Kasumi-1 (cell line): ENCODE results near the gene ZYX.

ENCODE experiments used
- DNase-seq, 2 experiments: peaks; one replicate each; lab custom pipeline; 2025; lab: John Stamatoyannopoulos, UW

The ZYX gene

DNA sequence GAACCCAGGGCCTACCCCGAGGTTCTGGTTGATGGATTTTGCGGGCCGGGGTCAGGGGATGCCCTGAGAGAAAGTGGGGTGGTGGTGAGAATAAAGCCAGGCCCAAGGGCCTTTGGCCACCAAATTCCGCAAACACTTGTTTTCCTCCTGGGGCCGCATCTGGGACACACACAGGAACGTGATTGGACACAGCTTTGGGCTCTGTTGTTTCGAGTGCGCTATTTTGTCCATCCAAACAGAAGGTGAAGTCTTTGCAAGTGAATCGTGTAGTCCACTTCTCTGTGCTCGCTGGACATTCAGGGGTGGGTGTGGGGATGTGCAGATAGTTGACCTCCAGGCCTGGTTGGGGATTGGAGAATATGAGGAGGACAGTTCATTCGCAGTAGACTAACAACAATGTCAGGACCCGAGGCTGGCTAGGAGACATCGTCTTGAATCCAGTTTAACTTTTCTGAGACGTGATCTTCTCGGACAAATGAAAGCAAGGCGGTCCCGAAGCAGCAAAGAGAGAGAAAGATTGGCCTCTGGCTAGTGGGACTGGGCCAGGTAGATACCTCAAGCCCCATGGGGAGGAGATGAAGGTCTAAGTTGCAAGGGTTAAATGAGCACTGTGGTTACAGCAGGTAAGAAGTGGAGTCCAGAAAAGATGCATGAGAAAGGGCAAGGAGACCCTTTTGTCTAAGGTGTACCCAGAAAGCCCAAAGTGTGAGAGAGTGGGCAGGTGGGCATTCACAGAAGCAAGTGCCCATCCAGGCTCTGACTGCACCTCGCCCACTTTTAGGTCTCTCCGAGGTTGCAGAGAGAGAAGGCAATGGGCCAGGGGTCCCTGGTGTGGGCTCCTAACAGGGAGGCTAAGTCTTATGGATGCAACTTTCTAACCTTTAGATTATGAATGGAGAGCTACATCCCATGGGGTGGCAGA lies 17.9 kb upstream of the ZYX start:
- DNase-seq: no peak

DNA sequence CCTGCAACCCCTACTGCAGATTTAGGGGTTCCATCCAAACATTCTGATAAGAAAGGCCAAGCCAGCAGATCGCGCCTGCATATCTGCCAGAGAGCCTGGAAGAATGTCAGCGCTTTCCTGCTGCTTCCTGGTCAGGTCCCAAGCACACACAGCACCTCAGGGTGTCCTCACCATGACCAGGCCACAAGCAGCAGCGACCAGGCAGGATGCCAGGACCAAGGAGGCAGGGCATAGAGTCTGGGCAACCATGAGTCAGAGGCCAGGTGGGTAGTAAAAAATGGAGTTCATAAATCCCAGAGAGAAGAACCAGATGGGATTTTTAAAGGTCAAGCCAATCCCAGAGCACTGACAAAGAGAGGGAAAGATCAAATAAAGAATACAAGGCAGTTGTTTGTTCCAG lies 13.2 kb upstream of the ZYX start:
- no peak for DNase-seq

- no peak for DNase-seq
These were observed 12.8 kb upstream of the ZYX start for GRCh38 chr7:143368387-143368786.

- no peak for DNase-seq
These were observed 11.2 kb upstream of the ZYX start for GRCh38 chr7:143369678-143370651.

GRCh38 chr7:143372070-143372469 lies 9.1 kb upstream of the ZYX start:
- peak; percentile 79 to 87 for DNase-seq

- DNase-seq: no peak
These were observed 7.8 kb upstream of the ZYX start for GRCh38 chr7:143373255-143373794.

DNA sequence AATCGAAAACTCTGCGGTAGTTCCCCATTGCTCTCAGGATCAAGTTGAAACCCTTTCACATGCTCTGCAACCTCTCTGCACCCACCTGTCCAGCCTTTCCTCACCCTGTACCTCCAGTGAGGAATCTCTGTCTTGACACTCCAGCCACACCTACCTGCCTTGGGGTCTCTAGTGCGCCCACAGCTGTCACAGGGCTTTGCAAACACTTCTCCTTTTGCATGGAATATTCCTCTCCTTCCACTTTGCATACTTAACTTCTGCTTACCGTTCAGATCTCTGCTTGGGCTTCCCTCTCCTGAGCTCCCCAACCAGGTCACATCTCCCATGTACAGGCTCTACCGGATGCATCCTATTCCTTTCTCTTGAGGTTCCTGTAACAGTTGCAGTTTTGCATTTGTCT lies 6.6 kb upstream of the ZYX start:
- DNase-seq: peak; percentile 69 to 79

DNA sequence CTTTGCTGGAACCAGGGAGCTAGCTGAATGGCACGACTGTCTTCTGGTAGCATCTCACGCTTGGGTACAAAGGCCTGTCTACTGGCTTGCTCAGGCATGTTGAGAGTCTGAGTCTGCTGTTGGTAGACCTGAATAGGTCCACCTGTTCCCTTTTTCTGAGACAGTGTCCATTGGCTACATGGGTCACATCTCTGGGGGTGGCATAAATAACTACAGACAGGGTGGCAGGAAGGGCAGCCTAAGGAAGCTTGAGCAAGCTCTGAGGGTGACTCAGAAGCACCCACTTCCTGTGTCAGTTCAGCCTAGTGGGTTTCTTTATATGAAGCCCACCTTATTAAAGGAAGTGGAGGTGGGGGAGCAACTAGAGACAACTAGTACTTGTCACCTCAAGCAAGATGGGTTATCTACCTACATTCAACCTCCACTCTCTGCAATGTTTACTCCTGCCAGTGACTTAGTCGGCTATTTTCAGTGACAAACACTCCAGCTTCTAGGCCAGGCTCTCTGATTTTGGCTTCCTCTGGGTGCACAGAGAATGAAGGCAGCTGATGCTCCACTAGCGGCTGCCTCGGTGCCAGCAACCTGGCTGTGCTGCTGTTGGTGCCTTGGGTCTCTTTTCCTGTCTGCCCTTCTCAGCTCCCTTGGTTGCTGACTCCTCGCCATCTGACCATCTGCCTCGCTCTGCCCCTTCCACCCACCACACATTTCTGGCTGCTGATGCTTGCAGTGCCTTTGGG lies 5.7 kb upstream of the ZYX start:
- DNase-seq: peak; percentile 82 to 93

- no peak for DNase-seq
These were observed 4.7 kb upstream of the ZYX start for GRCh38 chr7:143376396-143376795.

DNA sequence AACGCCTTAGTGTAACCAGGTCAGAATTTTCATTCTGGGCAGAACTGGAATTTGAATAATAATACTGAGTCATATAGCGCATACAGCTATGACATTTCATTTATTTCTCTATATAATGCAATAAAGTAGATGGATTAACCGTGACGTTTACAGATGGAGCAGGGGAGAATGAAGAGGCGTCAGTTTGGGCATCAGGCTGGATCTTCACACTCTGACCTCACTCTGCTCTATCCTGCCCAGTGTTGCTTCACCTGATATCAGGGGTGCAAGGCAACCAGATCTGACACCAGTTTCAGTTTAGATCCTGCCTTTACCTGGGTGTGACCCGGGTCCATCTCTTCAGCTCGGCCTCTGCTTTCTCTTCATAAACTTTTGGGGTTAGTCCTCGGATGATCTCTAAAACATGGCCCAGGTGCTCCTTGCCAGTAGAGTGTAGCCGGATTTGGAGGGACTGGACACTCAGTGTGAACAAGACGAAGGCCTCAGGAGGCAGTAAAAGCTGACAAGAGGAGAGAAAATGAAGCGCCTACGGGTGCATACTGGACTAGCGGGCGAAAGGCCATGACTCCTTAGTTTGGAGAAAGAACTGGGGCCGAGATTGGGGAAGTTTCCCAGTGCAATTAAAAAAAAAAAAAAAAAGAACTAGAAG lies 1.4 kb upstream of the ZYX start:
- no peak for DNase-seq

DNA sequence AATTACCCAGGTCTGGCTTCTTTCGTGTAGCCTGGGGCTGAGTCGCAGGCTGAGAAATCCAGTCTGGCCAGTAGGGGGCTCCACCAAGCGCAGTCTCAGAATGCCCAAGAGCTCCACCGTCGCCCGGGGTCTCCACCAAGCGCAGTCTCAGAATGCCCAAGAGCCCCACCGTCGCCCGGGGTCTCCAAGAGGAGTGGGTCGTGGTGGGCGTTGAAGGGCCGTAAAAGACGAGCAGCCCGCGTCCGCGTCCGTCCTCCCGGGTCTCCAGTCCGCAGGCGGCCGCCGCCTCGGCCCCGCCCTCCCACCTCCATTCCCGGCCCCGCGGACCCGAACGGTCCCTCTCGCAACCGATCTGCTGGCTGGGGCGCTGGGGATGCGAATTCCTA lies 892 bp upstream of the ZYX start:
- peak; percentile 88 to 91 for DNase-seq

- DNase-seq: no peak
These were observed 431 bp downstream of the ZYX start for GRCh38 chr7:143381427-143382125.

DNA sequence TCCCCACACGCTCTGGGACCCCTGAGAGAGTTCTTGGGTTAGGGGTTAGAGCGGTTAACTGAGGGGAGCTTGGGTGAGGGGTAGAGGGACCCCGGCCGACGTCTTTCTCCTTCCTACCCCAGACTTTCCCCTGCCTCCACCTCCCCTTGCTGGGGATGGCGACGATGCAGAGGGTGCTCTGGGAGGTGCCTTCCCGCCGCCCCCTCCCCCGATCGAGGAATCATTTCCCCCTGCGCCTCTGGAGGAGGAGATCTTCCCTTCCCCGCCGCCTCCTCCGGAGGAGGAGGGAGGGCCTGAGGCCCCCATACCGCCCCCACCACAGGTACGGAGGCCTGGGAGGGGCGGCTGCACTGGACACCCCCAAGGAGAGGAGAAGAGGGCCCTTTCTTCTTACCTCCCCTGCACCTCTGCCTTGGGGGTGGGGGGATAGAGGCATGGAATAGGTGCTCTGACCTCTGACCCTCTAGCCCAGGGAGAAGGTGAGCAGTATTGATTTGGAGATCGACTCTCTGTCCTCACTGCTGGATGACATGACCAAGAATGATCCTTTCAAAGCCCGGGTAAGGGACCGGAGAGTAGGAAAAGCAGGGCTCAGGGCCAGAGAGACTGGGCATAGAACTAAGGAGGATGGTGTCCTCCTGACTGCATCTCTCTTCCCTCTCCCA lies 1.1 kb downstream of the ZYX start:
- DNase-seq: no peak

DNA sequence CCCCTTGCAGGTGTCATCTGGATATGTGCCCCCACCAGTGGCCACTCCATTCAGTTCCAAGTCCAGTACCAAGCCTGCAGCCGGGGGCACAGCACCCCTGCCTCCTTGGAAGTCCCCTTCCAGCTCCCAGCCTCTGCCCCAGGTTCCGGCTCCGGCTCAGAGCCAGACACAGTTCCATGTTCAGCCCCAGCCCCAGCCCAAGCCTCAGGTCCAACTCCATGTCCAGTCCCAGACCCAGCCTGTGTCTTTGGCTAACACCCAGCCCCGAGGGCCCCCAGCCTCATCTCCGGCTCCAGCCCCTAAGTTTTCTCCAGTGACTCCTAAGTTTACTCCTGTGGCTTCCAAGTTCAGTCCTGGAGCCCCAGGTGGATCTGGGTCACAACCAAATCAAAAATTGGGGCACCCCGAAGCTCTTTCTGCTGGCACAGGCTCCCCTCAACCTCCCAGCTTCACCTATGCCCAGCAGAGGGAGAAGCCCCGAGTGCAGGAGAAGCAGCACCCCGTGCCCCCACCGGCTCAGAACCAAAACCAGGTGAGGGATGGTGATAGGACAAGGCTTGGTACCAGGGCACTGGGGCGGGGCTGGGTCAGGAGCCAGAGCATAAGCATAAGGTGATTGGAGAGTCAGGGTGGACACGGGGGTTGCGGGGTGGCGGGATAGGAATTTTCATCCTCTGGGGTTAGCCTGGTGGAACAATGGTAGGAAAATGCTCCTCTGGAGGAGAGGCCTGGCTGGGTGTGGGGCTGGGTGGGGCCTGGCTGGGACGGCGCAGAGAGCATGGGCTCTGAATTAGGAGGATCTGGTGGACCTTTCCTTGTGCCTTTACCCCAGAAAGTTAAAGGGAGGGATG lies 1.9 kb downstream of the ZYX start:
- DNase-seq: no peak

GRCh38 chr7:143383642-143383957 lies 2.5 kb downstream of the ZYX start:
- no peak for DNase-seq

DNA sequence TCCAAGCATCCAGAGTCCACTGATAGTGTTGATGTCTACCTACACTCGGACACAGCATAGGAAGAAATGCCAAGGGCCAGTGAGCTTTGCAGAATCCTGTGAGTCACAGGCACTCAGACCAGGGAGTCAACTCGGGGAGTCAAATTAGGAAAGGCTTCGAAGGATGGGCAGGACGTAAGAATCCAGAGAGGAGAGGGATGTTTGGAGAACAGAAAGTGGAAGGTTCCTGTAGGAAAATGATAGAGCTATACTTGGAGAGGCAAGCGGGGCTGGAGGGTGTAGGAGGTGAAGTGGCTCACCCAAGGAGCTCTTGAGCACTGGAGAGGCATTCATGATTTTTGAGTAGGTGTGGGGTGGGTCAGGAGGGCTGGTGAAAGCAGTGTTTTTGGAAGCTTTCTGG lies 3.0 kb downstream of the ZYX start:
- no peak for DNase-seq

GRCh38 chr7:143384661-143385631 lies 3.8 kb downstream of the ZYX start:
- peak; percentile 52 to 78 for DNase-seq
